CD14-positive monocyte (primary cell): ENCODE measurements around the gene TMEM222. TPM values are rescaled to one million over a fixed set of nuclear protein-coding genes. Genes with fewer than 3 reads are reported as not detected.
A peak's percentile ranks its signal among the peaks of the same experiment; 100 is the strongest.

ENCODE experiments used
- DNase-seq, 3 donors: peaks; one replicate each; pipeline ENCODE4 v3.0.0-alpha.2; 2011 to 2022
- H2AFZ ChIP-seq: 2 replicates; pipeline ENCODE4 v1.6.0; 2012; ENCODE audit warnings: mild to moderate bottlenecking, low read depth, low read length, inconsistent platforms; ENCODE audit not compliant: insufficient read depth, poor library complexity, severe bottlenecking
- H3K27ac ChIP-seq, 2 donors: 1 replicate in 1 of 2; 2 replicates in 1 of 2; pipeline ENCODE4 v1.5.1; 2012 to 2013; ENCODE audit warnings: low read length in 2 of 2, control low read depth in 1 of 2, inconsistent platforms in 1 of 2, low read depth in 1 of 2, mild to moderate bottlenecking in 1 of 2
- H3K27me3 ChIP-seq, 2 donors: one replicate each; pipeline versions ENCODE4 v1.6.0 to v1.6.1; 2011 to 2013; ENCODE audit warnings: low read length in 2 of 2; ENCODE audit not compliant: control insufficient read depth in 2 of 2, insufficient read depth in 2 of 2
- H3K36me3 ChIP-seq, 2 donors: replicated peaks in 1 of 2; 1 replicate in 1 of 2; 2 replicates in 1 of 2; pipeline versions ENCODE4 v1.5.1 to v1.6.1; 2012 to 2013; ENCODE audit warnings: low read length in 2 of 2, control low read depth in 1 of 2, inconsistent platforms in 1 of 2, mild to moderate bottlenecking in 1 of 2; ENCODE audit not compliant: insufficient read depth in 2 of 2, control insufficient read depth in 1 of 2
- H3K4me1 ChIP-seq, 2 donors: 1 replicate in 1 of 2; 2 replicates in 1 of 2; pipeline versions ENCODE4 v1.5.1 to v1.6.1; 2012 to 2013; ENCODE audit warnings: low read length in 2 of 2, control low read depth in 1 of 2, inconsistent platforms in 1 of 2, mild to moderate bottlenecking in 1 of 2, moderate library complexity in 1 of 2; ENCODE audit not compliant: insufficient read depth in 2 of 2, control insufficient read depth in 1 of 2
- H3K4me2 ChIP-seq: replicated peaks from 2 replicates; pipeline ENCODE3; 2012; ENCODE audit warnings: low read length, moderate library complexity, mild to moderate bottlenecking; ENCODE audit not compliant: poor library complexity, severe bottlenecking; ENCODE audit errors: extremely low read depth
- H3K4me3 ChIP-seq, 3 experiments: fragments of 200-600 bp in 1 of 3; sonication (generic) in 1 of 3; replicated peaks in 1 of 3; 1 replicate in 2 of 3; 2 replicates in 1 of 3; pipeline ENCODE4 v1.5.1; 2011 to 2013; ENCODE audit warnings: low read length in 3 of 3, mild to moderate bottlenecking in 3 of 3, control low read depth in 2 of 3, low read depth in 2 of 3, inconsistent platforms in 1 of 3, moderate library complexity in 1 of 3
- H3K79me2 ChIP-seq: 2 replicates; pipeline ENCODE4 v1.6.0; 2012; ENCODE audit warnings: mild to moderate bottlenecking, control low read depth, inconsistent platforms, low read length, moderate library complexity; ENCODE audit not compliant: insufficient read depth
- H3K9ac ChIP-seq: 2 replicates; pipeline ENCODE4 v1.6.0; 2017; ENCODE audit warnings: low read length, mild to moderate bottlenecking; ENCODE audit not compliant: insufficient read depth, poor library complexity, severe bottlenecking
- H3K9me3 ChIP-seq, 2 donors: replicated peaks in 1 of 2; 1 replicate in 1 of 2; 2 replicates in 1 of 2; pipeline versions ENCODE4 v1.5.1 to v1.6.1; 2012 to 2013; ENCODE audit warnings: low read length in 2 of 2, control low read depth in 1 of 2; ENCODE audit not compliant: control insufficient read depth in 1 of 2, insufficient read depth in 1 of 2
- H4K20me1 ChIP-seq: 2 replicates; pipeline ENCODE4 v1.6.0; 2012; ENCODE audit warnings: mild to moderate bottlenecking, low read length, control low read depth, moderate library complexity; ENCODE audit not compliant: insufficient read depth
- H3K27ac Mint-ChIP-seq, 7 donors: one replicate each; pipeline ENCODE4 v1.8.0; 2020; ENCODE audit warnings: mild to moderate bottlenecking in 7 of 7, mixed read lengths in 7 of 7, moderate library complexity in 6 of 7, inconsistent platforms in 2 of 7
- H3K27me3 Mint-ChIP-seq, 3 donors: one replicate each; pipeline ENCODE4 v1.8.0; 2021 to 2022; ENCODE audit warnings: low read depth in 3 of 3, mild to moderate bottlenecking in 3 of 3, mixed read lengths in 3 of 3, moderate library complexity in 3 of 3, inconsistent platforms in 1 of 3
- H3K36me3 Mint-ChIP-seq, 2 donors: one replicate each; pipeline ENCODE4 v1.8.0; 2020; ENCODE audit warnings: mixed read lengths in 2 of 2, inconsistent platforms in 1 of 2, mild to moderate bottlenecking in 1 of 2
- H3K4me1 Mint-ChIP-seq: one replicate; pipeline ENCODE4 v1.8.0; 2020; ENCODE audit warnings: mild to moderate bottlenecking, mixed read lengths
- H3K4me3 Mint-ChIP-seq, 2 donors: one replicate each; pipeline ENCODE4 v1.8.0; 2020; ENCODE audit warnings: mild to moderate bottlenecking in 2 of 2, mixed read lengths in 2 of 2, moderate library complexity in 1 of 2
- H3K9me3 Mint-ChIP-seq, 7 donors: one replicate each; pipeline ENCODE4 v1.8.0; 2020 to 2022; ENCODE audit warnings: mixed read lengths in 7 of 7, mild to moderate bottlenecking in 6 of 7, moderate library complexity in 6 of 7, inconsistent platforms in 2 of 7
- WGBS: methylation state at CpG from one replicate; pipeline ENCODE4 v1.1.5; 2013; ENCODE audit warnings: missing lambda C conversion rate; ENCODE audit not compliant: insufficient coverage; 5-methylcytosine and 5-hydroxymethylcytosine counted together
- intact Hi-C, 2 donors: fragments of 100-400 bp; cut with micrococcal nuclease; formaldehyde crosslinking; loops; one replicate each; pipeline versions ENCODE4 v1.15.0 to v1.15.1; 2023
- polyA plus RNA-seq, 3 donors: library from polyadenylated mRNA; depleted of rRNA in 1 of 3; unstranded in 2 of 3; stranded (reverse) in 1 of 3; fragments of 300-500 nt in 2 of 3; fragments of >200 nt in 1 of 3; fragmentation: Illumina TruSeq in 2 of 3; gene quantifications; 1 replicate in 2 of 3; 2 replicates in 1 of 3; pipeline ENCODE4 v1.2.3, GENCODE V29; 2012 to 2021
- TF ChIP-seq, protein P1 (sequence below): fragments of 200-600 bp; IDR thresholded peaks from one replicate; pipeline ENCODE4 v1.8.0; 2022; ENCODE audit warnings: antibody characterized with exemption, mild to moderate bottlenecking

Gene TMEM222
- polyA plus RNA-seq, 3 donors = 23.2 to 29.0 (median 24.6) TPM

DNA sequence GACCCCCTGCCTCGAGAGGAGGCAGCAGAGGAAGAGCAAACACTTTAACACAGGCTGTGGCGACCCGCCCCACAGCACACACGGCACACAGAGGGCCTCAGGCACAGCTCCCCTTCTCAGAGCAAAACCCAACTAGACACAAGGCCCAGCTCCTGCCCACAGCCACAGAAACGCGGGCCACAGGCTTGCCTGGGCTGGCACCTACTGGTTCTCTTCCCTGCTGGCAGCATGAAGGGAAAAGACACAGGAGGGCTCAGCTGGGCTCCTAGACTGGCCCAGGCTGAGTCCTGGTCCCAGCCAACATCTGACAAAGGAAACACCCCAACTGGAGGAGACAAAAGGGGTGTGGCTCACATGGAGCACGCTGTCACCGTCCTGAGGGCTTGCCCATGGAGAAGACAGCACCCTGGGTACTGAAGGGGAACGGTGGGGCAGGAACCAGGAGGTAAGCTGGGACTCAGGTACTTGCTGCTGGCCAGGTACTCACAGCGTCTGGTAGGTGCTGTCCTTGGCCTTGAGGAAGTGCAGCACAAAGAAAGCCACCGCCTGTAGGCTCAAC is 57.7 kb downstream of the TMEM222 start:
- H3K9me3 Mint-ChIP-seq = no peaks in the 10 kb centered on the region
- H3K4me1 ChIP-seq = peaks cover 0 to 6% of the 10 kb centered on the region in 2 donors
- no peak overlapping the region for H2AFZ ChIP-seq
- H3K9ac ChIP-seq = no peak overlapping the region
- peaks cover 9 to 15% (median 12%) of the 10 kb centered on the region in 3 donors for H3K27me3 Mint-ChIP-seq
- H3K4me3 ChIP-seq = no peak overlapping the region
- no peaks in the 10 kb centered on the region for H3K9me3 ChIP-seq
- peak overlapping the region in 1 of 7 donors; percentile 68 for H3K27ac Mint-ChIP-seq
- no peaks in the 10 kb centered on the region for H4K20me1 ChIP-seq
- WGBS = 90% methylated on average over 11 of the region's 11 CpGs
- H3K4me3 Mint-ChIP-seq = no peak overlapping the region
- H3K27ac ChIP-seq = no peak overlapping the region
- H3K4me1 Mint-ChIP-seq = peaks cover 9% of the 10 kb centered on the region
- no peaks in the 10 kb centered on the region for H3K36me3 Mint-ChIP-seq
- intact Hi-C loops = no loop called here
- no peak overlapping the region for H3K4me2 ChIP-seq
- peaks cover 0 to 5% of the 10 kb centered on the region in 2 donors for H3K27me3 ChIP-seq
- H3K36me3 ChIP-seq = no peaks in the 10 kb centered on the region
- DNase-seq = no peak
- TF ChIP-seq, protein P1, sequence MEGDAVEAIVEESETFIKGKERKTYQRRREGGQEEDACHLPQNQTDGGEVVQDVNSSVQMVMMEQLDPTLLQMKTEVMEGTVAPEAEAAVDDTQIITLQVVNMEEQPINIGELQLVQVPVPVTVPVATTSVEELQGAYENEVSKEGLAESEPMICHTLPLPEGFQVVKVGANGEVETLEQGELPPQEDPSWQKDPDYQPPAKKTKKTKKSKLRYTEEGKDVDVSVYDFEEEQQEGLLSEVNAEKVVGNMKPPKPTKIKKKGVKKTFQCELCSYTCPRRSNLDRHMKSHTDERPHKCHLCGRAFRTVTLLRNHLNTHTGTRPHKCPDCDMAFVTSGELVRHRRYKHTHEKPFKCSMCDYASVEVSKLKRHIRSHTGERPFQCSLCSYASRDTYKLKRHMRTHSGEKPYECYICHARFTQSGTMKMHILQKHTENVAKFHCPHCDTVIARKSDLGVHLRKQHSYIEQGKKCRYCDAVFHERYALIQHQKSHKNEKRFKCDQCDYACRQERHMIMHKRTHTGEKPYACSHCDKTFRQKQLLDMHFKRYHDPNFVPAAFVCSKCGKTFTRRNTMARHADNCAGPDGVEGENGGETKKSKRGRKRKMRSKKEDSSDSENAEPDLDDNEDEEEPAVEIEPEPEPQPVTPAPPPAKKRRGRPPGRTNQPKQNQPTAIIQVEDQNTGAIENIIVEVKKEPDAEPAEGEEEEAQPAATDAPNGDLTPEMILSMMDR = no peak
- no peaks in the 10 kb centered on the region for H3K79me2 ChIP-seq

DNA sequence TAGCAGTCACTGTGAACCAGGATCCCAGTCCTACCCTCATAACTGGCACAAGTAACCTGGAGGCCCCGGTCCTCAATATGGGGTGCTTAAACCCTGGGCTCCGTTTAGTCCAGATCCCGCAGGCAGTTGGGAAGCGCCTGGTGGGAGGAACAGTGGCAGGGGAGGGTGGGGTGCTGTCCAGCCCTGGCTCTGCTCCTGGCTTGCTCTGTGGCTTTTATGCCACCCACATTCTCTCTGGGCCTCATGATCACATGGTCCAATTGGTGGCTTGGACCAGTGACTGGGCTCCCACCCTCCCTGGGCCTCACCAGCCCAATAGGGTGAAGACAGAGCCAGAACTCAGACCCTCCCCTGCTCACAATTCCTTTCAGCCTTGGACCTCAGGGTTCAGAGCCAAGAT is 58.3 kb downstream of the TMEM222 start:
- no peaks in the 10 kb centered on the region for H3K36me3 Mint-ChIP-seq
- H2AFZ ChIP-seq = no peak overlapping the region
- H3K4me3 Mint-ChIP-seq = no peak overlapping the region
- no peak overlapping the region for H3K4me2 ChIP-seq
- no peak overlapping the region for H3K27ac ChIP-seq
- H4K20me1 ChIP-seq = no peaks in the 10 kb centered on the region
- peaks cover 9 to 15% (median 12%) of the 10 kb centered on the region in 3 donors for H3K27me3 Mint-ChIP-seq
- peaks cover 0 to 6% of the 10 kb centered on the region in 2 donors for H3K4me1 ChIP-seq
- TF ChIP-seq, protein P1 = no peak
- no peaks in the 10 kb centered on the region for H3K36me3 ChIP-seq
- no peaks in the 10 kb centered on the region for H3K9me3 Mint-ChIP-seq
- intact Hi-C loops = no loop called here
- no peaks in the 10 kb centered on the region for H3K9me3 ChIP-seq
- H3K4me1 Mint-ChIP-seq = peaks cover 9% of the 10 kb centered on the region
- no peak overlapping the region for H3K9ac ChIP-seq
- H3K27ac Mint-ChIP-seq = no peak overlapping the region
- DNase-seq = no peak
- H3K27me3 ChIP-seq = peaks cover 0 to 5% of the 10 kb centered on the region in 2 donors
- no peak overlapping the region for H3K4me3 ChIP-seq
- 100% methylated on average over 2 of the region's 4 CpGs for WGBS
- H3K79me2 ChIP-seq = no peaks in the 10 kb centered on the region
